Hepatocyte (in vitro differentiated cells): ENCODE data around the gene RNASE7. TPM values are rescaled to one million over a fixed set of nuclear protein-coding genes. Genes with fewer than 3 reads are reported as not detected.
A peak's percentile ranks its signal among the peaks of the same experiment; 100 is the strongest.

Experiments
- DNase-seq: peaks from one replicate; pipeline ENCODE4 v3.0.0-alpha.2; 2016; ENCODE audit warnings: low spot score
- H2AFZ ChIP-seq: fragments of 200-600 bp; sonication (generic); 2 replicates; pipeline ENCODE4 v1.6.0; 2016; ENCODE audit warnings: antibody characterized with exemption, mild to moderate bottlenecking
- H3K27ac ChIP-seq: fragments of 200-600 bp; sonication (generic); 2 replicates; pipeline ENCODE4 v1.5.1; 2016; ENCODE audit warnings: mild to moderate bottlenecking
- H3K27me3 ChIP-seq: fragments of 200-600 bp; sonication (generic); 2 replicates; pipeline ENCODE4 v1.6.1; 2016
- H3K36me3 ChIP-seq: fragments of 200-600 bp; sonication (generic); replicated peaks from 2 replicates; pipeline ENCODE4 v1.5.1; 2016; ENCODE audit warnings: low read depth; ENCODE audit not compliant: insufficient read depth
- H3K4me1 ChIP-seq: fragments of 200-600 bp; sonication (generic); 2 replicates; pipeline ENCODE4 v1.5.1; 2016; ENCODE audit warnings: mild to moderate bottlenecking, moderate library complexity; ENCODE audit not compliant: insufficient read depth
- H3K4me2 ChIP-seq: fragments of 200-600 bp; sonication (generic); 2 replicates; pipeline ENCODE4 v1.6.0; 2016
- H3K4me3 ChIP-seq: fragments of 200-600 bp; sonication (generic); 2 replicates; pipeline ENCODE4 v1.5.1; 2016; ENCODE audit warnings: mild to moderate bottlenecking
- H3K79me2 ChIP-seq: fragments of 200-600 bp; sonication (generic); 2 replicates; pipeline ENCODE4 v1.6.0; 2017; ENCODE audit warnings: mild to moderate bottlenecking
- H3K9me2 ChIP-seq: fragments of 200-600 bp; sonication (generic); replicated peaks from 2 replicates; pipeline ENCODE4 v1.6.0; 2017; ENCODE audit warnings: mild to moderate bottlenecking; ENCODE audit not compliant: insufficient read depth
- H3K9me3 ChIP-seq: fragments of 200-600 bp; sonication (generic); 2 replicates; pipeline ENCODE4 v1.5.1; 2016; ENCODE audit warnings: low read depth, mild to moderate bottlenecking
- H4K20me1 ChIP-seq: fragments of 200-600 bp; sonication (generic); 2 replicates; pipeline ENCODE4 v1.6.0; 2016; ENCODE audit warnings: mild to moderate bottlenecking; ENCODE audit not compliant: insufficient read depth, poor library complexity, severe bottlenecking
- CTCF ChIP-seq: fragments of 200-600 bp; sonication (generic); IDR thresholded peaks from 2 replicates; pipeline ENCODE4 v1.5.1; 2016; ENCODE audit warnings: antibody characterized with exemption, mild to moderate bottlenecking; ENCODE audit not compliant: poor library complexity
- EZH2 ChIP-seq: fragments of 200-600 bp; sonication (generic); IDR thresholded peaks from 2 replicates; pipeline ENCODE4 v1.6.1; 2016; ENCODE audit warnings: antibody characterized with exemption, mild to moderate bottlenecking, borderline replicate concordance
- EZH2phosphoT487 ChIP-seq: fragments of 200-600 bp; sonication (generic); IDR thresholded peaks from one replicate; pipeline ENCODE4 v1.6.1; 2018; ENCODE audit warnings: antibody characterized with exemption, mild to moderate bottlenecking, low read depth, moderate library complexity; ENCODE audit not compliant: unreplicated experiment, severe bottlenecking
- WGBS: methylation state at CpG from one replicate; pipeline ENCODE4 v1.1.6; 2016; ENCODE audit warnings: low lambda C conversion rate; ENCODE audit errors: missing lambda C conversion rate; 5-methylcytosine and 5-hydroxymethylcytosine counted together
- polyA plus RNA-seq: library from polyadenylated mRNA; unstranded; fragments of >200 nt; fragmentation: Nextera tagmentation; extraction: Ambion mirVana; gene quantifications from 2 replicates; pipeline ENCODE4 v1.2.1, GENCODE V29; 2016
- total RNA-seq: library from RNA; depleted of rRNA; stranded (reverse); fragments of >200 nt; gene quantifications from 2 replicates; pipeline ENCODE4 v1.2.3, GENCODE V29; 2014

Gene RNASE7
- total and polyA plus RNA-seq, 2 experiments from 2014 or later = not detected

GRCh38 chr14:21034707-21035106 is 7.5 kb upstream of the RNASE7 start, which contains the start of gene RNASE13:
Gene RNASE13, minus strand, starts transcription at chr14:21034807. Its CDS starts 519 bp downstream, at chr14:21034288.
- Histone ChIP-seq H3K27me3 (no peaks in the 10 kb centered on the region), H2AFZ (no peak within 1 kb of the TSS), H3K9me2 (no peaks in the 10 kb centered on the region), H3K27ac (no peak within 1 kb of the TSS), H3K79me2 (no peaks in the 10 kb centered on the region), H4K20me1 (no peaks in the 10 kb centered on the region), H3K4me2 (no peak within 1 kb of the TSS), H3K9me3 (no peaks in the 10 kb centered on the region), H3K36me3 (no peaks in the 10 kb centered on the region), H3K4me1 (peaks cover 16% of the 10 kb centered on the region), H3K4me3 (no peak within 1 kb of the TSS)
- DNase-seq = no peak
- TF ChIP-seq EZH2 (no peak), EZH2phosphoT487 (no peak)
- 79% methylated on average over 5 of the region's 5 CpGs for WGBS

- Histone ChIP-seq H3K36me3 (no peaks in the 10 kb centered on the region), H3K4me2 (no peak overlapping the region), H3K4me3 (no peak overlapping the region), H3K27me3 (no peaks in the 10 kb centered on the region), H2AFZ (no peak overlapping the region), H3K9me3 (no peaks in the 10 kb centered on the region), H3K9me2 (no peaks in the 10 kb centered on the region), H3K79me2 (no peaks in the 10 kb centered on the region), H3K4me1 (peaks cover 19% of the 10 kb centered on the region), H3K27ac (no peak overlapping the region), H4K20me1 (no peaks in the 10 kb centered on the region)
- WGBS = 95% methylated on average over 7 of the region's 7 CpGs
- TF ChIP-seq CTCF (no peak), EZH2phosphoT487 (no peak), EZH2 (no peak)
- no peak for DNase-seq
Observed at GRCh38 chr14:21036751-21037150, 5.4 kb upstream of the RNASE7 start.

GRCh38 chr14:21037156-21037555 is 5.0 kb upstream of the RNASE7 start:
- TF ChIP-seq CTCF = no peak
- no peak for TF ChIP-seq EZH2
- TF ChIP-seq EZH2phosphoT487 = no peak
- Histone ChIP-seq H3K9me2 (no peaks in the 10 kb centered on the region), H3K4me1 (peaks cover 19% of the 10 kb centered on the region), H3K79me2 (no peaks in the 10 kb centered on the region), H3K4me3 (no peak overlapping the region), H4K20me1 (no peaks in the 10 kb centered on the region), H3K9me3 (no peaks in the 10 kb centered on the region), H3K36me3 (no peaks in the 10 kb centered on the region), H3K27me3 (no peaks in the 10 kb centered on the region), H3K4me2 (no peak overlapping the region), H2AFZ (no peak overlapping the region), H3K27ac (no peak overlapping the region)
- 88% methylated on average over 3 of the region's 3 CpGs for WGBS
- DNase-seq = no peak

- Histone ChIP-seq H3K27ac (peak overlapping the region; percentile 69), H3K4me1 (peaks cover 19% of the 10 kb centered on the region), H3K4me3 (no peak overlapping the region), H3K9me2 (no peaks in the 10 kb centered on the region), H2AFZ (peak overlapping the region; percentile 29), H3K9me3 (no peaks in the 10 kb centered on the region), H3K4me2 (peak overlapping the region; percentile 62), H3K36me3 (no peaks in the 10 kb centered on the region), H3K79me2 (no peaks in the 10 kb centered on the region), H4K20me1 (no peaks in the 10 kb centered on the region), H3K27me3 (no peaks in the 10 kb centered on the region)
- TF ChIP-seq EZH2phosphoT487 = no peak
- no peak for TF ChIP-seq EZH2
- no peak for TF ChIP-seq CTCF
- peak; percentile 75 for DNase-seq
- 52% methylated on average over 10 of the region's 10 CpGs for WGBS
Observed at GRCh38 chr14:21038441-21039422, 3.4 kb upstream of the RNASE7 start.
